ENCODE measurements around the gene FARS2.

The FARS2 gene

DNA sequence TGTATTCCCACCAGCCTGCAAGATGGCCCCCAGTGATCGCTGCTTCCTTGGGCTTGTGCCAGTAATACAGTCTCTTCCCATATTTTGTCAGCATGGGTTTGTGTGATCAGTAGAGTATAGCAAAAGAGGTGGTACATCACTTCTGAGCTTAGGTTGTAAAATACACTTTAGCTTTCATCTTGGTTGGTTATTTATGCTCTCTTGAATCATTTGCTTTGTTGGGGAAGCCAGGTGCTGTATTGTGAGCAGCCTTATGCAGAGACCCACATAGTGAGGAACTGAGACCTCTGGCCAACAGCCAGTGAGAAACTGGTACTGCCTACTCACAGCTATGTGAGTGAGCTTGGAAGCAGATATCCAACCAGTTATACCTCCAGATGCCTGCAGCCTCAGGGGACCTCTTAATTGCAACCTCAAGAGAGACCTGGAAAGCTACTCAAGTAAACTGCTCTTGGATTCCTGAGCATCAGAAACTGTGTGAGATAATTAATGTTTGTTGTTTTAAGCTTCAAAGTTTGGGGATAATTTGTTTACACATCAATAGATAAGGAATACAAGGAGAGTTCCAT lies 229.3 kb downstream of the FARS2 start:
- H3K36me3 ChIP-seq (ENCODE audit: insufficient read depth, low read length) = no peaks in the 10 kb centered on the region
- no peak overlapping the region for H2AFZ ChIP-seq (ENCODE audit: low read depth, low read length)
- H3K4me3 ChIP-seq (ENCODE audit: low read length) = no peak overlapping the region
- H3K27me3 ChIP-seq (ENCODE audit: insufficient read depth, low read length) = no peaks in the 10 kb centered on the region
- no peaks in the 10 kb centered on the region for H3K4me1 ChIP-seq (ENCODE audit: insufficient read depth, low read length)
- no peaks in the 10 kb centered on the region for H3K9me3 ChIP-seq (ENCODE audit: low read length)

DNA sequence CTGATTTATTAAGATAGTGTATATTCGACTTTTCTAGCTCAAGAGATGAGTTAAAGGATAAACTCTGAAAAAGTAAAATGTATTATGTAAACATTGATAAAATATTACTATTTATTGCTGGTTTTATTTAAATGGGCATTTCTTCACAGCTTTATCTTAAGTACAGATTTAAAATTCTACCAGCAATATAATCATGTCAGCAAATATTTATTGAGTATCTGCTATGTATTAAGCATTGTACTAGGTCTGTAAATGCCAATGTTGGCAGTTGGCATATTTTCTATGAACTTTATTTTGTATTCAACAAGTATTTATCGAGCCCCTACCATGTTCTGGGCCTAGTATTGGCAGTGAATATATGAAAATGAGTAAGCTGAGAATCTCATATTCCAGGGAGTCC lies 231.0 kb downstream of the FARS2 start:
- Histone ChIP-seq H3K9me3 (ENCODE audit: low read length) (no peaks in the 10 kb centered on the region), H3K4me3 (ENCODE audit: low read length) (no peak overlapping the region), H3K36me3 (ENCODE audit: insufficient read depth, low read length) (no peaks in the 10 kb centered on the region), H2AFZ (ENCODE audit: low read depth, low read length) (no peak overlapping the region), H3K27me3 (ENCODE audit: insufficient read depth, low read length) (no peaks in the 10 kb centered on the region), H3K4me1 (ENCODE audit: insufficient read depth, low read length) (no peaks in the 10 kb centered on the region)

DNA sequence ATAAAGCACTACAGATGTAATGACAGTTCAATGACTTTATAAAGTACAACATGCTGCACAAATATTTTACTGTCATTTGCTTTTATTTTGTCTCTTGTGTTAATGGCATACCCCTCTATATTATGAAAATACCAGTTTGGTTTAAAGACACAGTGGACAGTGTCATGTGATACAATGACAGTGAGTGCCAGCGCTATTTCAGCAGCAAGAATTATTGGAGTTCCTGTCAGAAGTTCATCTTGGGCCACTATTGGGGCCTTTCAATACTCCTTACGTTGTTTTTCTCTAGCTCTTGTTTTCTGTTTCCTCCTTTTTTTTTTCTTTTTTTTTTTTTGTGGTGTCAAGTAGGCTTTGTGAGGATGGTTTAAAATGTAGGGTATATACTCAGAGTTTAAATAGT lies 232.5 kb downstream of the FARS2 start:
- no peaks in the 10 kb centered on the region for H3K4me1 ChIP-seq (ENCODE audit: insufficient read depth, low read length)
- H3K9me3 ChIP-seq (ENCODE audit: low read length) = no peaks in the 10 kb centered on the region
- H3K4me3 ChIP-seq (ENCODE audit: low read length) = no peak overlapping the region
- H2AFZ ChIP-seq (ENCODE audit: low read depth, low read length) = no peak overlapping the region
- H3K27me3 ChIP-seq (ENCODE audit: insufficient read depth, low read length) = no peaks in the 10 kb centered on the region
- no peaks in the 10 kb centered on the region for H3K36me3 ChIP-seq (ENCODE audit: insufficient read depth, low read length)

DNA sequence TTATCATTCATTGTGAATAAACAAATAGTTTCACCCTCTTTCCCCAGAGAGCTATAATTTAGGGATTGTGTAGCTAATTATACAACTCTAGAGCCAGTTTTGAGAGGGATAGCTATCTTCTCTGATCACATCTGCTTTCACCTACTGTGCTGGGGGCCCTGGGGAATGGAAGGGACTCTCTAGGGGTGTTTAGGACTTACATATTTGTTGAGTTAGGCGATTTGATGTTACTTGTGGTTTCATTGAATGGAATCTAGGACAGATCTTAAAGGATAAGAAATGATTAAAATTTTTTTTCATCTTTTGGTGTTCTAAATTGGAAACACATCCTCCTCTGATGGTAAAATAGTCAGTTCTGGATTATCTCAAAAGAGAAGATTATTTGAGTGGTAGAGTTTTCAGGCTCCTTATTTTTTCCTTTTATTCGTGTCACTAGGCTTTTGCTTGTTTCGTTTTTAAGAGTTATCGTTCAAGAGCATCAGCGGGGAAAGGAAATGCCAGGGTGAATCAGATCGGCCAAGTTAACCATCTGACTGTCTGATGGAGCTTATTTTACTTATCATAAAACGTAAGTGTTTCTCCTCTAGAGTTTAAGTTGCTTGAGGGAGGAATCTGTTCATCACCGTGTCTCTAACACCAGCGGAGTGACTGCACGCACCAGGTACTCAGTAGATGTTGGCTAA lies 236.7 kb downstream of the FARS2 start:
- peaks cover 22% of the 10 kb centered on the region for H3K4me1 ChIP-seq (ENCODE audit: insufficient read depth, low read length)
- no peak overlapping the region for H3K4me3 ChIP-seq (ENCODE audit: low read length)
- H2AFZ ChIP-seq (ENCODE audit: low read depth, low read length) = no peak overlapping the region
- H3K9me3 ChIP-seq (ENCODE audit: low read length) = no peaks in the 10 kb centered on the region
- H3K27me3 ChIP-seq (ENCODE audit: insufficient read depth, low read length) = no peaks in the 10 kb centered on the region
- no peaks in the 10 kb centered on the region for H3K36me3 ChIP-seq (ENCODE audit: insufficient read depth, low read length)

- Histone ChIP-seq H3K4me3 (ENCODE audit: low read length) (no peak overlapping the region), H3K27me3 (ENCODE audit: insufficient read depth, low read length) (no peaks in the 10 kb centered on the region), H2AFZ (ENCODE audit: low read depth, low read length) (no peak overlapping the region), H3K9me3 (ENCODE audit: low read length) (no peaks in the 10 kb centered on the region), H3K4me1 (ENCODE audit: insufficient read depth, low read length) (peaks cover 22% of the 10 kb centered on the region), H3K36me3 (ENCODE audit: insufficient read depth, low read length) (no peaks in the 10 kb centered on the region)
Observed at GRCh38 chr6:5498579-5498899, 237.2 kb downstream of the FARS2 start.

- no peaks in the 10 kb centered on the region for H3K27me3 ChIP-seq (ENCODE audit: insufficient read depth, low read length)
- H3K36me3 ChIP-seq (ENCODE audit: insufficient read depth, low read length) = no peaks in the 10 kb centered on the region
- no peaks in the 10 kb centered on the region for H3K9me3 ChIP-seq (ENCODE audit: low read length)
- H3K4me1 ChIP-seq (ENCODE audit: insufficient read depth, low read length) = peaks cover 22% of the 10 kb centered on the region
- H2AFZ ChIP-seq (ENCODE audit: low read depth, low read length) = no peak overlapping the region
- H3K4me3 ChIP-seq (ENCODE audit: low read length) = no peak overlapping the region
Observed at GRCh38 chr6:5499644-5500306, 238.5 kb downstream of the FARS2 start.

DNA sequence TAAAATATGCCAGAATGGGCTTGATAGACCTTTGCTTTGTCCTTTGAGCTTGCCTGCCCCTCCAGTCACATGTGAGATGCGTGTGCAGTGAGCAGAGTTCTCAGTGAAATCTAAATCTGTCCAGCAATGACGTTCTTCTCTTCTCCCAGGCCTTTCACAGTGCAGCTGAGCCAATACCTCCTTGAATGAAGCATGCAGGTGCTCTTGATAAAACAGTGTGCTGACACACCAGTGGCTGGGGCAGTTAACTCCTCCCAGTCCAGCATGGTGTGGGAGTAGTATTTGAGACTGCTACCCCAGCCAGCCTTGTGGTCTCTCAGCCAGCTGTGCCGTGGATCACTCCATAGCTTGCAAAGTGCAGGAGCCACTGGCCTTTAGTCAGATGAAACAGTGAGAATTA lies 240.5 kb downstream of the FARS2 start:
- peaks cover 22% of the 10 kb centered on the region for H3K4me1 ChIP-seq (ENCODE audit: insufficient read depth, low read length)
- H3K27me3 ChIP-seq (ENCODE audit: insufficient read depth, low read length) = no peaks in the 10 kb centered on the region
- no peaks in the 10 kb centered on the region for H3K9me3 ChIP-seq (ENCODE audit: low read length)
- no peak overlapping the region for H2AFZ ChIP-seq (ENCODE audit: low read depth, low read length)
- H3K36me3 ChIP-seq (ENCODE audit: insufficient read depth, low read length) = no peaks in the 10 kb centered on the region
- H3K4me3 ChIP-seq (ENCODE audit: low read length) = no peak overlapping the region

- H2AFZ ChIP-seq (ENCODE audit: low read depth, low read length) = no peak overlapping the region
- no peaks in the 10 kb centered on the region for H3K9me3 ChIP-seq (ENCODE audit: low read length)
- no peaks in the 10 kb centered on the region for H3K27me3 ChIP-seq (ENCODE audit: insufficient read depth, low read length)
- peaks cover 21% of the 10 kb centered on the region for H3K4me1 ChIP-seq (ENCODE audit: insufficient read depth, low read length)
- no peaks in the 10 kb centered on the region for H3K36me3 ChIP-seq (ENCODE audit: insufficient read depth, low read length)
- no peak overlapping the region for H3K4me3 ChIP-seq (ENCODE audit: low read length)
Observed at GRCh38 chr6:5504078-5504477, 242.8 kb downstream of the FARS2 start.

DNA sequence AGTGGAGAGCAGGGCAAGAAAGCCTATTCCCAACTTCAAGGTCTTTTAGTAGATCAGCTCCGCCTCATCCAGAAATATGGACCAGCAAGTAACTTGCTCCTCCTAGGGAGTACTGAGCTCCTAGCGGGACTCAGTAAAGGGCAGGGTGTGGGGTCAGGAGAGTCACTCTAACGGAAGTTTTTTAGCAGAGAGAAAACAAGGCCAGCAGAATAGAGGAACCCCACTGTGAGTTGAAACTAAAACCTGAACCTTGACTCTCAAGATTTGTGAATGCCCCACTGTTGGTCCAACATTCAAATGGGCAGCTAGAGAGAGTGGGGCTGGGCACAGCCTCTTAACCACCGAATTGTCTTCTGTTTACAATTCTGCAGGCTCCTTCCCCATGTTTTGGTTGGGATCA lies 244.8 kb downstream of the FARS2 start:
- Histone ChIP-seq H3K36me3 (ENCODE audit: insufficient read depth, low read length) (no peaks in the 10 kb centered on the region), H3K27me3 (ENCODE audit: insufficient read depth, low read length) (no peaks in the 10 kb centered on the region), H3K9me3 (ENCODE audit: low read length) (no peaks in the 10 kb centered on the region), H2AFZ (ENCODE audit: low read depth, low read length) (no peak overlapping the region), H3K4me1 (ENCODE audit: insufficient read depth, low read length) (peaks cover under 1% of the 10 kb centered on the region), H3K4me3 (ENCODE audit: low read length) (no peak overlapping the region)

GRCh38 chr6:5506597-5506996 lies 245.3 kb downstream of the FARS2 start:
- no peak overlapping the region for H2AFZ ChIP-seq (ENCODE audit: low read depth, low read length)
- H3K36me3 ChIP-seq (ENCODE audit: insufficient read depth, low read length) = no peaks in the 10 kb centered on the region
- H3K4me1 ChIP-seq (ENCODE audit: insufficient read depth, low read length) = no peaks in the 10 kb centered on the region
- no peaks in the 10 kb centered on the region for H3K27me3 ChIP-seq (ENCODE audit: insufficient read depth, low read length)
- H3K9me3 ChIP-seq (ENCODE audit: low read length) = no peaks in the 10 kb centered on the region
- H3K4me3 ChIP-seq (ENCODE audit: low read length) = no peak overlapping the region

GRCh38 chr6:5507131-5507681 lies 245.9 kb downstream of the FARS2 start:
- Histone ChIP-seq H3K4me1 (ENCODE audit: insufficient read depth, low read length) (peaks cover 5% of the 10 kb centered on the region), H3K9me3 (ENCODE audit: low read length) (no peaks in the 10 kb centered on the region), H3K27me3 (ENCODE audit: insufficient read depth, low read length) (no peaks in the 10 kb centered on the region), H2AFZ (ENCODE audit: low read depth, low read length) (no peak overlapping the region), H3K36me3 (ENCODE audit: insufficient read depth, low read length) (no peaks in the 10 kb centered on the region), H3K4me3 (ENCODE audit: low read length) (no peak overlapping the region)

DNA sequence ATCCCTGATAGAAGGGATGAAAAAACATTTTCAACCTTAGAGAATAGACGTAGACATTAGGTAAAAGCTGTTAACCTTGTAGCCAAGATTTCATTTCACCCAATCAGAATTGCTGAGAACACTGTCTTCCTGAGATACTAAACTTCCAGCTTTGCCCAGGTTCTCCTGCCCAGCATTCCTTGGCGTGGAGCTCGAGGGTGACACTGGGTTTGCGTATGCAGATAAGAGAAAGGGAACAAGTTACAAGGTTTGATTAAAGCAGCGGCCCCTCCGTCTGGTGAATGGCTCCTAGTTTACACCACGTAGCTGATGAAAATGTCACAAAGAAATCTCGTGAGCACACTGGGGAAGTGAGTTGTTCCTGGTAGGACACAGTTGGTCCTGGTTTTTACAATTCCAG lies 247.8 kb downstream of the FARS2 start:
- no peaks in the 10 kb centered on the region for H3K36me3 ChIP-seq (ENCODE audit: insufficient read depth, low read length)
- no peaks in the 10 kb centered on the region for H3K9me3 ChIP-seq (ENCODE audit: low read length)
- no peak overlapping the region for H3K4me3 ChIP-seq (ENCODE audit: low read length)
- no peaks in the 10 kb centered on the region for H3K27me3 ChIP-seq (ENCODE audit: insufficient read depth, low read length)
- H2AFZ ChIP-seq (ENCODE audit: low read depth, low read length) = no peak overlapping the region
- H3K4me1 ChIP-seq (ENCODE audit: insufficient read depth, low read length) = peaks cover 7% of the 10 kb centered on the region

- no peak overlapping the region for H2AFZ ChIP-seq (ENCODE audit: low read depth, low read length)
Observed at GRCh38 chr6:5510331-5511133, 249.2 kb downstream of the FARS2 start.

More at GRCh38 chr6:5510331-5511133, 249.2 kb downstream of the FARS2 start:
- Histone ChIP-seq H3K36me3 (ENCODE audit: insufficient read depth, low read length) (no peaks in the 10 kb centered on the region), H3K27me3 (ENCODE audit: insufficient read depth, low read length) (no peaks in the 10 kb centered on the region), H3K4me3 (ENCODE audit: low read length) (no peak overlapping the region), H3K9me3 (ENCODE audit: low read length) (no peaks in the 10 kb centered on the region), H3K4me1 (ENCODE audit: insufficient read depth, low read length) (peaks cover 7% of the 10 kb centered on the region)

Data from neuron (in vitro differentiated cells).